Astrocyte (in vitro differentiated cells and primary cell): ENCODE results near the gene RSAD1. TPM values are rescaled to one million over a fixed set of nuclear protein-coding genes. Genes with fewer than 3 reads are reported as not detected.

Experiments used
- DNase-seq: peaks from one replicate; pipeline ENCODE4 v3.0.0-alpha.2; 2010; ENCODE audit warnings: low read depth
- FAIRE-seq: peaks from 2 replicates; lab custom pipeline; 2011; peaks lifted over from hg19 to GRCh38; lab: Jason Lieb, UNC
- H2AFZ ChIP-seq: 2 replicates; pipeline ENCODE4 v1.6.0; 2012; ENCODE audit warnings: low read depth, low read length, inconsistent platforms
- H3K27ac ChIP-seq: 2 replicates; pipeline ENCODE4 v1.5.1; 2011; ENCODE audit warnings: low read depth, low read length, inconsistent platforms
- H3K27me3 ChIP-seq: 2 replicates; pipeline ENCODE4 v1.6.0; 2011; ENCODE audit warnings: low read length, inconsistent platforms; ENCODE audit not compliant: insufficient read depth
- H3K36me3 ChIP-seq: 2 replicates; pipeline ENCODE4 v1.5.1; 2011; ENCODE audit warnings: low read length, inconsistent platforms; ENCODE audit not compliant: insufficient read depth
- H3K4me1 ChIP-seq: 2 replicates; pipeline ENCODE4 v1.5.1; 2011; ENCODE audit warnings: low read length, inconsistent platforms; ENCODE audit not compliant: insufficient read depth
- H3K4me2 ChIP-seq: 2 replicates; pipeline ENCODE4 v1.6.0; 2012; ENCODE audit warnings: low read length, inconsistent platforms
- H3K4me3 ChIP-seq: 2 replicates; pipeline ENCODE4 v1.5.1; 2011; ENCODE audit warnings: low read depth, mild to moderate bottlenecking, low read length, inconsistent platforms; ENCODE audit not compliant: insufficient read depth
- H3K79me2 ChIP-seq: 2 replicates; pipeline ENCODE4 v1.6.0; 2012; ENCODE audit warnings: mild to moderate bottlenecking, low read length, inconsistent platforms; ENCODE audit not compliant: insufficient read depth
- H3K9ac ChIP-seq: 2 replicates; pipeline ENCODE4 v1.6.0; 2012; ENCODE audit warnings: mild to moderate bottlenecking, low read length, inconsistent platforms
- H3K9me3 ChIP-seq: 2 replicates; pipeline ENCODE4 v1.5.1; 2012; ENCODE audit warnings: low read depth, mild to moderate bottlenecking, low read length, inconsistent platforms; ENCODE audit not compliant: insufficient read depth
- H4K20me1 ChIP-seq: 2 replicates; pipeline ENCODE4 v1.6.0; 2012; ENCODE audit warnings: low read length, inconsistent platforms; ENCODE audit not compliant: insufficient read depth
- H3K27ac Mint-ChIP-seq: one replicate; pipeline ENCODE4 v1.8.0; 2021; ENCODE audit warnings: mild to moderate bottlenecking, mixed read lengths; ENCODE audit not compliant: unreplicated experiment
- H3K27me3 Mint-ChIP-seq: one replicate; pipeline ENCODE4 v1.8.0; 2021; ENCODE audit warnings: low read depth, mixed read lengths; ENCODE audit not compliant: unreplicated experiment
- H3K36me3 Mint-ChIP-seq: one replicate; pipeline ENCODE4 v1.8.0; 2021; ENCODE audit warnings: low read depth, mixed read lengths; ENCODE audit not compliant: unreplicated experiment
- H3K4me1 Mint-ChIP-seq: one replicate; pipeline ENCODE4 v1.8.0; 2021; ENCODE audit warnings: low read depth, mixed read lengths; ENCODE audit not compliant: unreplicated experiment
- H3K4me3 Mint-ChIP-seq: one replicate; pipeline ENCODE4 v1.8.0; 2021; ENCODE audit warnings: mild to moderate bottlenecking, moderate library complexity, mixed read lengths; ENCODE audit not compliant: unreplicated experiment
- H3K9me3 Mint-ChIP-seq: one replicate; pipeline ENCODE4 v1.8.0; 2021; ENCODE audit warnings: mild to moderate bottlenecking, mixed read lengths; ENCODE audit not compliant: unreplicated experiment
- EZH2 ChIP-seq: IDR thresholded peaks from 2 replicates; pipeline ENCODE4 v1.6.1; 2012; ENCODE audit warnings: mild to moderate bottlenecking, low read length, inconsistent platforms; ENCODE audit not compliant: insufficient read depth
- total RNA-seq: library from RNA; stranded (reverse); gene quantifications from 2 replicates; pipeline ENCODE4 v1.2.1, GENCODE V29; 2021
- TF ChIP-seq, protein P1 (sequence below): IDR thresholded peaks from 2 replicates; pipeline ENCODE4 v1.5.1; 2011; ENCODE audit warnings: low read depth, mild to moderate bottlenecking, inconsistent platforms, low read length, moderate library complexity; ENCODE audit not compliant: insufficient read depth

RSAD1 gene
- total RNA-seq, 1 donor from 2014 or later, result 18.8 TPM

DNA sequence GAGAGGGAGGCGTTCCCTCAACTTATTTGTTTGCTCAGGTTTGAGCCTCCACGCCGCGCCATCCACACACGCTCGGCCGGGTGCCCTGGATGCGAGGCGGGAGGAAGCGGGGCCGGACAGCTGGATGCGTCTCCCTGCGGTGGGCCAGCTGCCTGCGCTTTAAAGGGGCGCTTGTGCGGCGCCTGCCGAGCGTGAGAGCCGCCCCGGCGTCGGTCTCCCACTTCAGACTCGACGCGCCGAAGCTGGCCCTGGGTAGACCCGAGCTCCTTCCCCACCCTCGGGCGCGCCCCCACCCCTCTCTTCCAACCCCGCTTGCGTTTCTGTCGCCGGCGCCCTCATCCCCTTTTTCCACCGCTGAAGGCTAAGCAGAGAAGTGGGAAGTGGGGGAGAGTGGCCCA is 9.5 kb upstream of the RSAD1 start:
- Histone ChIP-seq H3K4me1 (peaks cover 6% of the 10 kb centered on the region), H3K79me2 (no peaks in the 10 kb centered on the region), H3K9me3 (no peaks in the 10 kb centered on the region), H3K4me3 (peak overlapping the region; percentile 28), H3K9ac (no peak overlapping the region), H3K4me2 (peak overlapping the region; percentile 82), H4K20me1 (peaks cover 5% of the 10 kb centered on the region), H3K27me3 (peaks cover 12% of the 10 kb centered on the region), H2AFZ (peak overlapping the region; percentile 52), H3K27ac (no peak overlapping the region), H3K36me3 (no peaks in the 10 kb centered on the region)
- peaks cover 22% of the 10 kb centered on the region for H3K27me3 Mint-ChIP-seq
- no peak overlapping the region for H3K4me3 Mint-ChIP-seq
- H3K36me3 Mint-ChIP-seq, result peaks cover 31% of the 10 kb centered on the region
- no peak overlapping the region for H3K27ac Mint-ChIP-seq
- TF ChIP-seq EZH2, result peak; percentile 93
- TF ChIP-seq, protein P1, sequence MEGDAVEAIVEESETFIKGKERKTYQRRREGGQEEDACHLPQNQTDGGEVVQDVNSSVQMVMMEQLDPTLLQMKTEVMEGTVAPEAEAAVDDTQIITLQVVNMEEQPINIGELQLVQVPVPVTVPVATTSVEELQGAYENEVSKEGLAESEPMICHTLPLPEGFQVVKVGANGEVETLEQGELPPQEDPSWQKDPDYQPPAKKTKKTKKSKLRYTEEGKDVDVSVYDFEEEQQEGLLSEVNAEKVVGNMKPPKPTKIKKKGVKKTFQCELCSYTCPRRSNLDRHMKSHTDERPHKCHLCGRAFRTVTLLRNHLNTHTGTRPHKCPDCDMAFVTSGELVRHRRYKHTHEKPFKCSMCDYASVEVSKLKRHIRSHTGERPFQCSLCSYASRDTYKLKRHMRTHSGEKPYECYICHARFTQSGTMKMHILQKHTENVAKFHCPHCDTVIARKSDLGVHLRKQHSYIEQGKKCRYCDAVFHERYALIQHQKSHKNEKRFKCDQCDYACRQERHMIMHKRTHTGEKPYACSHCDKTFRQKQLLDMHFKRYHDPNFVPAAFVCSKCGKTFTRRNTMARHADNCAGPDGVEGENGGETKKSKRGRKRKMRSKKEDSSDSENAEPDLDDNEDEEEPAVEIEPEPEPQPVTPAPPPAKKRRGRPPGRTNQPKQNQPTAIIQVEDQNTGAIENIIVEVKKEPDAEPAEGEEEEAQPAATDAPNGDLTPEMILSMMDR, result no peak
- no peak for FAIRE-seq
- H3K9me3 Mint-ChIP-seq, result peaks cover 6% of the 10 kb centered on the region
- DNase-seq, result no peak
- no peaks in the 10 kb centered on the region for H3K4me1 Mint-ChIP-seq

DNA sequence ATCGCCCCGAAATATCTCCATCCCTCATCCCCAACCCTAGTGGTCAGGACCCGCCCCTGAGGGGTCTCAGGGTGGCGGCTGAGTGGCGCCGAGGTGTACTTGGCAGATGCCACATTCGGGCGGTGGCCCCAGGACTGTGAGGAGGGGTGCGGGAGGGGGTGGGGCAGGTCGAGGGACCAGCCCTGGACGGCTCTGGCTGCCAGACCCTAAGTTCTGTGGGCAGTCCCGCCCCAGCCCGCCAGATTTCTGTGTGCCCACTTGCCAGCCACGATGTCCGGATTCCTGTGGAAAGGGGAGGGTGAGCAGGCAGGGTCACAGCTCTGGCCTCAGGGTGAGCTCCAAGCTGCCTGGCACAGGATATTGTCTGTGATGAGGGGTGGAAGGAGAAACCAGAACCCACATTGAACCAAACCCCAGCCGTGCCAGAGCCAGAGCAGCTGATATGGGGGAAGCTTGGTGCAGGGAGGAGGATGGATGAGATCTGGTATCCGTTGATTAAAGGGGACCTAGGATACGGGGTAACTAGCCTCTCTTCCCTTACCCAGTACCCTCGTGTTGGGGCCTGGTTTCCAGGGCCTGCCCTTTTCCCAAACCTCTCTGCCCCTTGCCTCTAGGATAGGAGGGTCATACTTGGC is 8.9 kb upstream of the RSAD1 start:
- Histone ChIP-seq H2AFZ (no peak overlapping the region), H3K9ac (no peak overlapping the region), H3K4me1 (peaks cover 6% of the 10 kb centered on the region), H4K20me1 (peaks cover 5% of the 10 kb centered on the region), H3K27me3 (peaks cover 13% of the 10 kb centered on the region), H3K9me3 (no peaks in the 10 kb centered on the region), H3K27ac (no peak overlapping the region), H3K79me2 (no peaks in the 10 kb centered on the region), H3K4me2 (peak overlapping the region; percentile 82), H3K4me3 (no peak overlapping the region), H3K36me3 (no peaks in the 10 kb centered on the region)
- no peak overlapping the region for H3K27ac Mint-ChIP-seq
- H3K9me3 Mint-ChIP-seq, result peaks cover 6% of the 10 kb centered on the region
- peaks cover 29% of the 10 kb centered on the region for H3K36me3 Mint-ChIP-seq
- no peak for TF ChIP-seq EZH2
- TF ChIP-seq, protein P1, result no peak
- H3K4me3 Mint-ChIP-seq, result no peak overlapping the region
- peaks cover 22% of the 10 kb centered on the region for H3K27me3 Mint-ChIP-seq
- DNase-seq (no peak), FAIRE-seq (no peak)
- H3K4me1 Mint-ChIP-seq, result no peaks in the 10 kb centered on the region

DNA sequence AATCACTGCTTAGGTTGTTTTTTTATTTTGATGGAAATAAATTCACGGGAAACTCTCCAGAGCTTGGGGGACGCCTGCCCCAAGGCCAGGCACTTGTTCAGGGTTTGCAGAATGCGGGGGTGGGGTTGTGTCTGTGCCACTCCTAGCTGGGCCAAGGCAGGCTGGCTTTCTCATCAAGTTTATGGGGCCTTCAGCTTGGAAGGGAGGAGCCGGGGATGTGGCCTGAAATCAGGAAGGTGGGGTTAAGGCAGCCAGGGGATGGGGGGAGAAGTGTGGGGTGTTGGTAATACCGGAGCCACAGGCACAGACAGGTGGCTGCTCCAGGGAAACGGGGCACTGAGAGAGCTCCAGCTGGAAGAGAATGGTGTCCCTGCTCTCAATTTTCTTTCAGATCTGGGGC is 8.2 kb upstream of the RSAD1 start:
- DNase-seq (no peak), FAIRE-seq (no peak)
- H3K9me3 Mint-ChIP-seq, result peaks cover 6% of the 10 kb centered on the region
- Histone ChIP-seq H3K9ac (no peak overlapping the region), H3K9me3 (no peaks in the 10 kb centered on the region), H3K4me1 (peaks cover 6% of the 10 kb centered on the region), H3K27me3 (peaks cover 14% of the 10 kb centered on the region), H3K4me2 (no peak overlapping the region), H3K4me3 (no peak overlapping the region), H4K20me1 (peaks cover 5% of the 10 kb centered on the region), H3K36me3 (no peaks in the 10 kb centered on the region), H2AFZ (no peak overlapping the region), H3K79me2 (no peaks in the 10 kb centered on the region), H3K27ac (no peak overlapping the region)
- no peak overlapping the region for H3K4me3 Mint-ChIP-seq
- no peak overlapping the region for H3K27ac Mint-ChIP-seq
- H3K36me3 Mint-ChIP-seq, result peaks cover 22% of the 10 kb centered on the region
- H3K27me3 Mint-ChIP-seq, result peaks cover 22% of the 10 kb centered on the region
- H3K4me1 Mint-ChIP-seq, result no peaks in the 10 kb centered on the region
- TF ChIP-seq, protein P1, result no peak
- no peak for TF ChIP-seq EZH2
